ENCODE results near the gene NEUROD4. TPM values are rescaled to one million over a fixed set of nuclear protein-coding genes. Genes with fewer than 3 reads are reported as not detected.

Gene NEUROD4
- polyA plus RNA-seq, 1 donor (not counting 4 experiments of a cell fraction or from before 2014, with no cell fraction given), result not detected

DNA sequence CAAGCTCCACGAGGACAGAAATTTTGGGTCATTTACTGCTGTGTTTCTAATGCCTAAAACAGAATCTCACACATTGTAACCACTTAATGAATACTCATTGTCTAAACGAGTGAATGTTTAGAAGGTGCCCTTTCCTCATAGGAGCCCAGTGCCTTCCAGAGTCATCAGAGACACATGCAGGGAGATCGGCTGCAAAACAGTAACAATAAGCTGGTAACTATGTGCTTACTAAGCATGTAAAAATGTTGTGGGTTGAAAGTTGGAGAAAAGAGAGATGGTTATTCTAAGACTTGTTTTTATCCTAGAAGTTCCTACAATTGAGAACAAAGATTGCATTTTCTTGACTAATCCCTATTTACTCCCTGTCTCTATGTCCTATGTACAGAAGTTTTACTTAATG lies 42.6 kb upstream of the NEUROD4 start:
- no peak overlapping the region for H3K4me3 ChIP-seq (ENCODE audit: control insufficient read depth in 2 of 3, extremely low read depth in 1 of 3, insufficient read depth in 2 of 3, low read depth in 1 of 3, low read length in 3 of 3)
- no peak for DNase-seq (ENCODE audit: low read depth, low spot score)
- no peaks in the 10 kb centered on the region for H4K20me1 ChIP-seq (ENCODE audit: control insufficient read depth, extremely low read depth, insufficient read depth, low read length)
- H3K9ac ChIP-seq (ENCODE audit: control insufficient read depth, extremely low read depth, insufficient read depth, low read length), result no peak overlapping the region
- TF ChIP-seq EZH2 (IDR thresholded peaks at IDR 0.05; ENCODE audit: low read length), result no peak
- TF ChIP-seq, protein P1, sequence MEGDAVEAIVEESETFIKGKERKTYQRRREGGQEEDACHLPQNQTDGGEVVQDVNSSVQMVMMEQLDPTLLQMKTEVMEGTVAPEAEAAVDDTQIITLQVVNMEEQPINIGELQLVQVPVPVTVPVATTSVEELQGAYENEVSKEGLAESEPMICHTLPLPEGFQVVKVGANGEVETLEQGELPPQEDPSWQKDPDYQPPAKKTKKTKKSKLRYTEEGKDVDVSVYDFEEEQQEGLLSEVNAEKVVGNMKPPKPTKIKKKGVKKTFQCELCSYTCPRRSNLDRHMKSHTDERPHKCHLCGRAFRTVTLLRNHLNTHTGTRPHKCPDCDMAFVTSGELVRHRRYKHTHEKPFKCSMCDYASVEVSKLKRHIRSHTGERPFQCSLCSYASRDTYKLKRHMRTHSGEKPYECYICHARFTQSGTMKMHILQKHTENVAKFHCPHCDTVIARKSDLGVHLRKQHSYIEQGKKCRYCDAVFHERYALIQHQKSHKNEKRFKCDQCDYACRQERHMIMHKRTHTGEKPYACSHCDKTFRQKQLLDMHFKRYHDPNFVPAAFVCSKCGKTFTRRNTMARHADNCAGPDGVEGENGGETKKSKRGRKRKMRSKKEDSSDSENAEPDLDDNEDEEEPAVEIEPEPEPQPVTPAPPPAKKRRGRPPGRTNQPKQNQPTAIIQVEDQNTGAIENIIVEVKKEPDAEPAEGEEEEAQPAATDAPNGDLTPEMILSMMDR (optimal IDR thresholded peaks at IDR 0.05 in 1 of 3, IDR thresholded peaks at IDR 0.05 in 1 of 3, conservative IDR thresholded peaks at IDR 0.05 in 1 of 3; ENCODE audit: extremely low read depth in 1 of 3, insufficient read depth in 2 of 3, low read length in 3 of 3), result no peak
- no peak overlapping the region for H3K4me2 ChIP-seq (ENCODE audit: control insufficient read depth, extremely low read depth, insufficient read depth, low read depth, low read length)
- dilution Hi-C loops (cut with MboI; ENCODE audit: extremely low pct_ligation_motif_present, low sequenced_read_pairs), result no loop called here
- H3K9me3 ChIP-seq (ENCODE audit: control insufficient read depth, low read depth, low read length), result no peaks in the 10 kb centered on the region
- no peaks in the 10 kb centered on the region for H3K27me3 ChIP-seq (ENCODE audit: control insufficient read depth, extremely low read depth, insufficient read depth, low read length)
- FAIRE-seq, result peak; percentile 46
- peaks cover 6% of the 10 kb centered on the region for H3K4me1 ChIP-seq (ENCODE audit: control insufficient read depth, extremely low read depth, insufficient read depth, low read length)
- H3K79me2 ChIP-seq (ENCODE audit: control insufficient read depth, insufficient read depth, low read length), result no peaks in the 10 kb centered on the region
- no peak overlapping the region for H3K27ac ChIP-seq (ENCODE audit: control insufficient read depth, insufficient read depth, low read length)
- H2AFZ ChIP-seq (ENCODE audit: control insufficient read depth, low read length), result no peak overlapping the region
- H3K9me1 ChIP-seq (ENCODE audit: control insufficient read depth, extremely low read depth, insufficient read depth, low read length), result no peaks in the 10 kb centered on the region
- no peaks in the 10 kb centered on the region for H3K36me3 ChIP-seq (ENCODE audit: control insufficient read depth in 2 of 2, extremely low read depth in 1 of 2, insufficient read depth in 2 of 2, low read length in 2 of 2)

DNA sequence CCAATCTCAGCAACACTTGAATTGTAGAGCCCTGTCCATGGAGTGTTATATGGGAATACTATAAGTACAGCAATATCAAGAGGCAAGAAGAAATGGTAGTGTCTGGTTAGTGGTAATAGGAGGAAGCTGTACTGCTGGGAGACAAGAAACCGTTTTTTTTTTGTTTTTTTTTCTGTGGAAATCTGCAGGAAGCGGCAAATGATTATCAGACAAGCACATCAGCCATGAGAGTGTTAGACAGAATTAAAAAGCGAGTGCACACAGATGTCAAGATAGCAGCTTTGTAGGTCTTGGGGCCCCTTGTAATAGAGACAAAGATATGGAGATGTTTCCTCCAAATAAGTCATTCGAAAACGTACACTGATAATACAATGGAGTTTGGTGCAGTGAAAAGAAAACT lies 41.9 kb upstream of the NEUROD4 start:
- H3K9ac ChIP-seq (ENCODE audit: control insufficient read depth, extremely low read depth, insufficient read depth, low read length), result no peak overlapping the region
- peaks cover 6% of the 10 kb centered on the region for H3K4me1 ChIP-seq (ENCODE audit: control insufficient read depth, extremely low read depth, insufficient read depth, low read length)
- no peaks in the 10 kb centered on the region for H3K9me3 ChIP-seq (ENCODE audit: control insufficient read depth, low read depth, low read length)
- TF ChIP-seq, protein P1 (optimal IDR thresholded peaks at IDR 0.05 in 1 of 3, IDR thresholded peaks at IDR 0.05 in 1 of 3, conservative IDR thresholded peaks at IDR 0.05 in 1 of 3; ENCODE audit: extremely low read depth in 1 of 3, insufficient read depth in 2 of 3, low read length in 3 of 3), result no peak
- no peak for TF ChIP-seq EZH2 (IDR thresholded peaks at IDR 0.05; ENCODE audit: low read length)
- H3K36me3 ChIP-seq (ENCODE audit: control insufficient read depth in 2 of 2, extremely low read depth in 1 of 2, insufficient read depth in 2 of 2, low read length in 2 of 2), result no peaks in the 10 kb centered on the region
- H3K27ac ChIP-seq (ENCODE audit: control insufficient read depth, insufficient read depth, low read length), result no peak overlapping the region
- dilution Hi-C loops (cut with MboI; ENCODE audit: extremely low pct_ligation_motif_present, low sequenced_read_pairs), result no loop called here
- FAIRE-seq (no peak), DNase-seq (ENCODE audit: low read depth, low spot score) (no peak)
- H3K4me2 ChIP-seq (ENCODE audit: control insufficient read depth, extremely low read depth, insufficient read depth, low read depth, low read length), result no peak overlapping the region
- no peaks in the 10 kb centered on the region for H3K27me3 ChIP-seq (ENCODE audit: control insufficient read depth, extremely low read depth, insufficient read depth, low read length)
- no peak overlapping the region for H3K4me3 ChIP-seq (ENCODE audit: control insufficient read depth in 2 of 3, extremely low read depth in 1 of 3, insufficient read depth in 2 of 3, low read depth in 1 of 3, low read length in 3 of 3)
- H3K9me1 ChIP-seq (ENCODE audit: control insufficient read depth, extremely low read depth, insufficient read depth, low read length), result no peaks in the 10 kb centered on the region
- H3K79me2 ChIP-seq (ENCODE audit: control insufficient read depth, insufficient read depth, low read length), result no peaks in the 10 kb centered on the region
- H4K20me1 ChIP-seq (ENCODE audit: control insufficient read depth, extremely low read depth, insufficient read depth, low read length), result no peaks in the 10 kb centered on the region
- H2AFZ ChIP-seq (ENCODE audit: control insufficient read depth, low read length), result no peak overlapping the region
